Loucy (cell line): ENCODE results near the gene ARHGAP19.

ENCODE experiments used
- H2AFZ ChIP-seq: fragments of 200-600 bp; sonication (generic); 2 replicates; pipeline ENCODE4 v1.6.0; 2016; ENCODE audit warnings: antibody characterized with exemption, mild to moderate bottlenecking, low read length, moderate library complexity
- H3F3A ChIP-seq: fragments of 200-600 bp; 2 replicates; pipeline ENCODE4 v1.6.0; 2016; ENCODE audit warnings: antibody characterized with exemption, low read depth, mild to moderate bottlenecking
- H3K27me3 ChIP-seq: fragments of 200-600 bp; sonication (generic); 2 replicates; pipeline ENCODE4 v1.6.1; 2014; ENCODE audit warnings: low read length, mild to moderate bottlenecking; ENCODE audit not compliant: insufficient read depth, poor library complexity, severe bottlenecking
- H3K36me3 ChIP-seq: fragments of 200-600 bp; sonication (generic); 2 replicates; pipeline ENCODE4 v1.6.1; 2016; ENCODE audit warnings: low read length; ENCODE audit not compliant: insufficient read depth
- H3K4me1 ChIP-seq: fragments of 200-600 bp; sonication (generic); 2 replicates; pipeline ENCODE4 v1.5.1; 2014; ENCODE audit warnings: low read length, mild to moderate bottlenecking; ENCODE audit not compliant: insufficient read depth, poor library complexity, severe bottlenecking
- H3K4me2 ChIP-seq: fragments of 200-600 bp; sonication (generic); 2 replicates; pipeline ENCODE4 v1.6.0; 2014; ENCODE audit warnings: antibody characterized with exemption, low read length, low read depth, mild to moderate bottlenecking; ENCODE audit not compliant: poor library complexity, severe bottlenecking
- H3K4me3 ChIP-seq: fragments of 200-600 bp; sonication (generic); 2 replicates; pipeline ENCODE4 v1.5.1; 2014; ENCODE audit warnings: low read length, mild to moderate bottlenecking, mixed read lengths; ENCODE audit not compliant: poor library complexity, severe bottlenecking
- H3K79me2 ChIP-seq: fragments of 200-600 bp; sonication (generic); 2 replicates; pipeline ENCODE4 v1.6.1; 2014; ENCODE audit warnings: low read length; ENCODE audit not compliant: insufficient read depth
- H3K9ac ChIP-seq: fragments of 200-600 bp; sonication (generic); 2 replicates; pipeline ENCODE4 v1.6.0; 2014; ENCODE audit warnings: mild to moderate bottlenecking, low read depth, low read length, moderate library complexity; ENCODE audit not compliant: poor library complexity, severe bottlenecking
- H3K9me2 ChIP-seq: fragments of 200-600 bp; sonication (generic); replicated peaks from 2 replicates; pipeline ENCODE4 v1.6.1; 2016; ENCODE audit warnings: low read depth, low read length, mixed read lengths
- H3K9me3 ChIP-seq: fragments of 200-600 bp; sonication (generic); 2 replicates; pipeline ENCODE4 v1.6.1; 2014; ENCODE audit warnings: mild to moderate bottlenecking, antibody characterized with exemption, low read length, low read depth; ENCODE audit not compliant: insufficient read depth
- H4K20me1 ChIP-seq: fragments of 200-600 bp; sonication (generic); 2 replicates; pipeline ENCODE4 v1.6.0; 2014; ENCODE audit warnings: antibody characterized with exemption, low read length, mild to moderate bottlenecking; ENCODE audit not compliant: insufficient read depth, poor library complexity, severe bottlenecking
- EZH2phosphoT487 ChIP-seq: fragments of 200-600 bp; IDR thresholded peaks from 2 replicates; pipeline ENCODE4 v1.6.1; 2018; ENCODE audit warnings: antibody characterized with exemption, mild to moderate bottlenecking, moderate library complexity, borderline replicate concordance
- TF ChIP-seq, protein P1 (sequence below): fragments of 200-600 bp; sonication (generic); conservative IDR thresholded peaks from 2 replicates; pipeline ENCODE4 v1.5.1; 2014; ENCODE audit warnings: mild to moderate bottlenecking, antibody characterized with exemption, low read length

ARHGAP19 gene

GRCh38 chr10:97176226-97176625, 116.2 kb downstream of the ARHGAP19 start:
- no peaks in the 10 kb centered on the region for H3K27me3 ChIP-seq
- no peaks in the 10 kb centered on the region for H3K79me2 ChIP-seq
- H3K4me2 ChIP-seq: no peak overlapping the region
- no peaks in the 10 kb centered on the region for H3K9me3 ChIP-seq
- H4K20me1 ChIP-seq: no peaks in the 10 kb centered on the region
- no peak overlapping the region for H3K4me3 ChIP-seq
- H3K4me1 ChIP-seq: peaks cover 5% of the 10 kb centered on the region
- H3K9me2 ChIP-seq: no peaks in the 10 kb centered on the region
- no peak overlapping the region for H3K9ac ChIP-seq
- no peaks in the 10 kb centered on the region for H3K36me3 ChIP-seq
- H3F3A ChIP-seq: no peaks in the 10 kb centered on the region
- no peak for TF ChIP-seq EZH2phosphoT487
- TF ChIP-seq, protein P1, sequence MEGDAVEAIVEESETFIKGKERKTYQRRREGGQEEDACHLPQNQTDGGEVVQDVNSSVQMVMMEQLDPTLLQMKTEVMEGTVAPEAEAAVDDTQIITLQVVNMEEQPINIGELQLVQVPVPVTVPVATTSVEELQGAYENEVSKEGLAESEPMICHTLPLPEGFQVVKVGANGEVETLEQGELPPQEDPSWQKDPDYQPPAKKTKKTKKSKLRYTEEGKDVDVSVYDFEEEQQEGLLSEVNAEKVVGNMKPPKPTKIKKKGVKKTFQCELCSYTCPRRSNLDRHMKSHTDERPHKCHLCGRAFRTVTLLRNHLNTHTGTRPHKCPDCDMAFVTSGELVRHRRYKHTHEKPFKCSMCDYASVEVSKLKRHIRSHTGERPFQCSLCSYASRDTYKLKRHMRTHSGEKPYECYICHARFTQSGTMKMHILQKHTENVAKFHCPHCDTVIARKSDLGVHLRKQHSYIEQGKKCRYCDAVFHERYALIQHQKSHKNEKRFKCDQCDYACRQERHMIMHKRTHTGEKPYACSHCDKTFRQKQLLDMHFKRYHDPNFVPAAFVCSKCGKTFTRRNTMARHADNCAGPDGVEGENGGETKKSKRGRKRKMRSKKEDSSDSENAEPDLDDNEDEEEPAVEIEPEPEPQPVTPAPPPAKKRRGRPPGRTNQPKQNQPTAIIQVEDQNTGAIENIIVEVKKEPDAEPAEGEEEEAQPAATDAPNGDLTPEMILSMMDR: no peak
- H2AFZ ChIP-seq: no peak overlapping the region

DNA sequence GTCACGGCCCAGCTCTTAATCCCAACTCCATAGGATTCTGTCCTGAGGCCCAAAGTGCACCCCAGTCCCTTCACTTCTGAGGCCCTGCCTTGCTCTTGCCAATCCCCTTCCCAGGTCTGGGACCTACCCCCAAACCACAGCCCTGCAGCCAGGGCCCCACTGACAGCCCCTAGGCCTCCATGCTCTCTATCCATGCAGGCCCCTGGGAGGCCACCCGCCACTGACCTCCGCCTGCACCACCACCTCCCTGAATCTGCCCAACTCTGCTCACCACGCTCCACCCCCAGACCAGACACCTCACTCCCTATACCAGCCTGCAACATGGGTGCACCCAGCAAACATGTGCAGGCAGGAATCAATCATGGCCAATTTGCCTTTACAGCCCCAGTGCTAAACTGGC, 116.9 kb downstream of the ARHGAP19 start:
- Histone ChIP-seq H3K4me2 (no peak overlapping the region), H3K4me3 (no peak overlapping the region), H3K79me2 (no peaks in the 10 kb centered on the region), H3K36me3 (no peaks in the 10 kb centered on the region), H3K9me2 (no peaks in the 10 kb centered on the region), H3K4me1 (peaks cover 5% of the 10 kb centered on the region), H2AFZ (no peak overlapping the region), H3K9ac (no peak overlapping the region), H4K20me1 (no peaks in the 10 kb centered on the region), H3F3A (no peaks in the 10 kb centered on the region), H3K9me3 (no peaks in the 10 kb centered on the region), H3K27me3 (no peaks in the 10 kb centered on the region)
- no peak for TF ChIP-seq EZH2phosphoT487
- TF ChIP-seq, protein P1: no peak

GRCh38 chr10:97174941-97175340, 117.5 kb downstream of the ARHGAP19 start:
- TF ChIP-seq, protein P1: no peak
- no peak for TF ChIP-seq EZH2phosphoT487
- Histone ChIP-seq H3K9ac (no peak overlapping the region), H3K27me3 (no peaks in the 10 kb centered on the region)

More at GRCh38 chr10:97174941-97175340, 117.5 kb downstream of the ARHGAP19 start:
- no peaks in the 10 kb centered on the region for H3F3A ChIP-seq
- H3K4me1 ChIP-seq: peaks cover 5% of the 10 kb centered on the region
- no peaks in the 10 kb centered on the region for H3K36me3 ChIP-seq
- no peak overlapping the region for H2AFZ ChIP-seq
- no peak overlapping the region for H3K4me3 ChIP-seq
- no peak overlapping the region for H3K4me2 ChIP-seq
- no peaks in the 10 kb centered on the region for H3K79me2 ChIP-seq
- H4K20me1 ChIP-seq: no peaks in the 10 kb centered on the region
- H3K9me3 ChIP-seq: no peaks in the 10 kb centered on the region
- no peaks in the 10 kb centered on the region for H3K9me2 ChIP-seq
